Measurements from ENCODE around the gene BATF2. TPM values are rescaled to one million over a fixed set of nuclear protein-coding genes. Genes with fewer than 3 reads are reported as not detected.

The BATF2 gene
- total RNA-seq, 4 donors from 2014 or later = 0.46 to 6.0 (median 1.2) TPM

GRCh38 chr11:64967375-64967774 lies 29.4 kb downstream of the BATF2 start:
- DNase-seq (ENCODE audit: low spot score) = no peak
- TF ChIP-seq, protein P1, sequence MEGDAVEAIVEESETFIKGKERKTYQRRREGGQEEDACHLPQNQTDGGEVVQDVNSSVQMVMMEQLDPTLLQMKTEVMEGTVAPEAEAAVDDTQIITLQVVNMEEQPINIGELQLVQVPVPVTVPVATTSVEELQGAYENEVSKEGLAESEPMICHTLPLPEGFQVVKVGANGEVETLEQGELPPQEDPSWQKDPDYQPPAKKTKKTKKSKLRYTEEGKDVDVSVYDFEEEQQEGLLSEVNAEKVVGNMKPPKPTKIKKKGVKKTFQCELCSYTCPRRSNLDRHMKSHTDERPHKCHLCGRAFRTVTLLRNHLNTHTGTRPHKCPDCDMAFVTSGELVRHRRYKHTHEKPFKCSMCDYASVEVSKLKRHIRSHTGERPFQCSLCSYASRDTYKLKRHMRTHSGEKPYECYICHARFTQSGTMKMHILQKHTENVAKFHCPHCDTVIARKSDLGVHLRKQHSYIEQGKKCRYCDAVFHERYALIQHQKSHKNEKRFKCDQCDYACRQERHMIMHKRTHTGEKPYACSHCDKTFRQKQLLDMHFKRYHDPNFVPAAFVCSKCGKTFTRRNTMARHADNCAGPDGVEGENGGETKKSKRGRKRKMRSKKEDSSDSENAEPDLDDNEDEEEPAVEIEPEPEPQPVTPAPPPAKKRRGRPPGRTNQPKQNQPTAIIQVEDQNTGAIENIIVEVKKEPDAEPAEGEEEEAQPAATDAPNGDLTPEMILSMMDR (IDR thresholded peaks at IDR 0.05) = no peak
- ATAC-seq (ENCODE audit: low FRiP score) = no peak

GRCh38 chr11:64963072-64963631 lies 33.6 kb downstream of the BATF2 start:
- TF ChIP-seq, protein P1 (IDR thresholded peaks at IDR 0.05) = no peak
- no peak for ATAC-seq (ENCODE audit: low FRiP score)

DNA sequence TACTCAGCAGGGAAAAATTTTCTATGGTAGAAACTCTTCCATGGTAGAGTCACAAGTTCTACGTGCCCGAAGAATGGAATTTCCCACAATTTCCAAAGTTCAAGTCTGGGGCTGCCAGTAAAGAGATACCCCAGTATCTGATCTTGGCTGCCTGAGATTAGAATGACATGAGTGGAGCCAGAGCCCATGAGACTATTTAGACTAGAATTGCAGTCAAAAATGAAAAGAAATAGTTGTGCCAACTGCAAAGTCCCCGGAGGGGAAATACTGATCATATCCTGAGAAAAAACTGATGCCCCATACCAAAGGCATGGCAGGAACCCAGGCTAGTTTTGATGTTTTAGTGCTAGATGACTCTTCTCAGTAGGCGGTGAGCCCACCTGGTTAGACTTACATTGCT lies 36.1 kb downstream of the BATF2 start:
- ATAC-seq (ENCODE audit: low FRiP score) (no peak), DNase-seq (ENCODE audit: low spot score) (no peak)
- TF ChIP-seq, protein P1 (IDR thresholded peaks at IDR 0.05) = no peak

More at GRCh38 chr11:64963072-64963631, 33.6 kb downstream of the BATF2 start:
- no peak for DNase-seq (ENCODE audit: low spot score)

- ATAC-seq (ENCODE audit: low FRiP score) (no peak), DNase-seq (ENCODE audit: low spot score) (no peak)
- TF ChIP-seq, protein P1 (IDR thresholded peaks at IDR 0.05) = no peak
These were observed 37.3 kb downstream of the BATF2 start for GRCh38 chr11:64959498-64959897.

- TF ChIP-seq, protein P1 (IDR thresholded peaks at IDR 0.05) = no peak
- DNase-seq (ENCODE audit: low spot score) = no peak
- no peak for ATAC-seq (ENCODE audit: low FRiP score)
These were observed 42.6 kb downstream of the BATF2 start for GRCh38 chr11:64954201-64954600.

DNA sequence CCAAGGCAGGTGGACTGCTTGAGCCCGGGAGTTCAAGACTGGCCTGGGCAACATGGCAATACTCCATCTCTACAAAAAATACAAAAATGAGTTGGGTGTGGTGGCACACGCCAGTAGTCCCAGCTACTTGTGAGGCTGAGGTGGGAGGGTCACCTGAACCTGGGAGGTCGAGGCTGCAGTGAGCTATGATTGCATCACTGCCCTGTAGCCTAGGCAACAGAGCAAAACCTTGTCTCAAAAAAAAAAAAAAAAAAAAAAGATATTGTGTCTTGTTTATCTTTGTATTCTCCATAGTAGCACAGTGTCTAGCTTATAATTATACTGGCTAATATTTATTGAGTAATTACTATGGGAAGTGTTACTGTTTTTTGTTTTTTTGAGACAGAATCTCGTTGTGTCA lies 45.2 kb downstream of the BATF2 start:
- ATAC-seq (ENCODE audit: low FRiP score) = no peak
- TF ChIP-seq, protein P1 (IDR thresholded peaks at IDR 0.05) = no peak
- DNase-seq (ENCODE audit: low spot score) = no peak

- DNase-seq (ENCODE audit: low spot score) = no peak
- ATAC-seq (ENCODE audit: low FRiP score) = no peak
- TF ChIP-seq, protein P1 (IDR thresholded peaks at IDR 0.05) = no peak
These were observed 49.5 kb downstream of the BATF2 start for GRCh38 chr11:64947208-64947814.
